GM23338 (cell line): ENCODE measurements around the gene STAU1.

ENCODE experiments used
- CREB1 ChIP-seq: fragments of 250-450 bp; sonication (Bioruptor Pico); IDR thresholded peaks from 2 replicates; pipeline ENCODE4 v1.5.0; 2020; ENCODE audit warnings: low read depth, mild to moderate bottlenecking, moderate library complexity
- EZH2 ChIP-seq: fragments of 200-600 bp; sonication (generic); IDR thresholded peaks from one replicate; pipeline ENCODE4 v1.8.0; 2017; ENCODE audit warnings: antibody characterized with exemption, mild to moderate bottlenecking, low read depth; ENCODE audit not compliant: unreplicated experiment
- EZH2phosphoT487 ChIP-seq: fragments of 200-600 bp; sonication (generic); IDR thresholded peaks from one replicate; pipeline ENCODE4 v1.8.1; 2018; ENCODE audit warnings: antibody characterized with exemption; ENCODE audit not compliant: unreplicated experiment
- JUNB ChIP-seq: IDR thresholded peaks from one replicate; pipeline ENCODE4 v1.6.1; 2016; ENCODE audit warnings: antibody characterized with exemption; ENCODE audit not compliant: unreplicated experiment
- POLR2AphosphoS5 ChIP-seq: IDR thresholded peaks from 2 replicates; pipeline ENCODE4 v1.6.1; 2016; ENCODE audit warnings: antibody characterized with exemption, low read depth
- STAT1 ChIP-seq: IDR thresholded peaks from one replicate; pipeline ENCODE4 v1.6.1; 2016; ENCODE audit warnings: antibody characterized with exemption; ENCODE audit not compliant: unreplicated experiment
- ZNF114 ChIP-seq: fragments of 250-450 bp; sonication (Bioruptor Pico); IDR thresholded peaks from 2 replicates; pipeline ENCODE4 v1.5.0; 2020; ENCODE audit warnings: mild to moderate bottlenecking, moderate library complexity
- ZNF462 ChIP-seq: fragments of 250-450 bp; sonication (Bioruptor Pico); IDR thresholded peaks from 2 replicates; pipeline ENCODE4 v1.5.0; 2020; ENCODE audit warnings: mild to moderate bottlenecking, moderate library complexity
- TF ChIP-seq, protein P1 (sequence below), 2 experiments: fragments of 200-600 bp in 1 of 2; sonication (generic) in 1 of 2; conservative IDR thresholded peaks; 2 replicates each; pipeline versions ENCODE4 v1.5.1 to v1.6.1; 2016 to 2017; ENCODE audit warnings: antibody characterized with exemption in 2 of 2, low read depth in 2 of 2, mild to moderate bottlenecking in 2 of 2, moderate library complexity in 1 of 2
- TF ChIP-seq, protein P2 (sequence below): IDR thresholded peaks from one replicate; pipeline ENCODE4 v1.6.1; 2018; ENCODE audit warnings: antibody characterized with exemption; ENCODE audit not compliant: unreplicated experiment

- no peak for TF ChIP-seq EZH2phosphoT487
- TF ChIP-seq EZH2, result no peak
- TF ChIP-seq, protein P1, sequence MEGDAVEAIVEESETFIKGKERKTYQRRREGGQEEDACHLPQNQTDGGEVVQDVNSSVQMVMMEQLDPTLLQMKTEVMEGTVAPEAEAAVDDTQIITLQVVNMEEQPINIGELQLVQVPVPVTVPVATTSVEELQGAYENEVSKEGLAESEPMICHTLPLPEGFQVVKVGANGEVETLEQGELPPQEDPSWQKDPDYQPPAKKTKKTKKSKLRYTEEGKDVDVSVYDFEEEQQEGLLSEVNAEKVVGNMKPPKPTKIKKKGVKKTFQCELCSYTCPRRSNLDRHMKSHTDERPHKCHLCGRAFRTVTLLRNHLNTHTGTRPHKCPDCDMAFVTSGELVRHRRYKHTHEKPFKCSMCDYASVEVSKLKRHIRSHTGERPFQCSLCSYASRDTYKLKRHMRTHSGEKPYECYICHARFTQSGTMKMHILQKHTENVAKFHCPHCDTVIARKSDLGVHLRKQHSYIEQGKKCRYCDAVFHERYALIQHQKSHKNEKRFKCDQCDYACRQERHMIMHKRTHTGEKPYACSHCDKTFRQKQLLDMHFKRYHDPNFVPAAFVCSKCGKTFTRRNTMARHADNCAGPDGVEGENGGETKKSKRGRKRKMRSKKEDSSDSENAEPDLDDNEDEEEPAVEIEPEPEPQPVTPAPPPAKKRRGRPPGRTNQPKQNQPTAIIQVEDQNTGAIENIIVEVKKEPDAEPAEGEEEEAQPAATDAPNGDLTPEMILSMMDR (conservative IDR thresholded peaks at IDR 0.05; ENCODE audit: low read depth in 2 of 2), result no peak
- TF ChIP-seq POLR2AphosphoS5, result no peak
- TF ChIP-seq, protein P2, sequence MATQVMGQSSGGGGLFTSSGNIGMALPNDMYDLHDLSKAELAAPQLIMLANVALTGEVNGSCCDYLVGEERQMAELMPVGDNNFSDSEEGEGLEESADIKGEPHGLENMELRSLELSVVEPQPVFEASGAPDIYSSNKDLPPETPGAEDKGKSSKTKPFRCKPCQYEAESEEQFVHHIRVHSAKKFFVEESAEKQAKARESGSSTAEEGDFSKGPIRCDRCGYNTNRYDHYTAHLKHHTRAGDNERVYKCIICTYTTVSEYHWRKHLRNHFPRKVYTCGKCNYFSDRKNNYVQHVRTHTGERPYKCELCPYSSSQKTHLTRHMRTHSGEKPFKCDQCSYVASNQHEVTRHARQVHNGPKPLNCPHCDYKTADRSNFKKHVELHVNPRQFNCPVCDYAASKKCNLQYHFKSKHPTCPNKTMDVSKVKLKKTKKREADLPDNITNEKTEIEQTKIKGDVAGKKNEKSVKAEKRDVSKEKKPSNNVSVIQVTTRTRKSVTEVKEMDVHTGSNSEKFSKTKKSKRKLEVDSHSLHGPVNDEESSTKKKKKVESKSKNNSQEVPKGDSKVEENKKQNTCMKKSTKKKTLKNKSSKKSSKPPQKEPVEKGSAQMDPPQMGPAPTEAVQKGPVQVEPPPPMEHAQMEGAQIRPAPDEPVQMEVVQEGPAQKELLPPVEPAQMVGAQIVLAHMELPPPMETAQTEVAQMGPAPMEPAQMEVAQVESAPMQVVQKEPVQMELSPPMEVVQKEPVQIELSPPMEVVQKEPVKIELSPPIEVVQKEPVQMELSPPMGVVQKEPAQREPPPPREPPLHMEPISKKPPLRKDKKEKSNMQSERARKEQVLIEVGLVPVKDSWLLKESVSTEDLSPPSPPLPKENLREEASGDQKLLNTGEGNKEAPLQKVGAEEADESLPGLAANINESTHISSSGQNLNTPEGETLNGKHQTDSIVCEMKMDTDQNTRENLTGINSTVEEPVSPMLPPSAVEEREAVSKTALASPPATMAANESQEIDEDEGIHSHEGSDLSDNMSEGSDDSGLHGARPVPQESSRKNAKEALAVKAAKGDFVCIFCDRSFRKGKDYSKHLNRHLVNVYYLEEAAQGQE, result no peak
- no peak for TF ChIP-seq ZNF462 (CRISPR knock-in tag)
- TF ChIP-seq STAT1, result no peak
- TF ChIP-seq CREB1, result no peak
- no peak for TF ChIP-seq ZNF114 (CRISPR knock-in tag)
- TF ChIP-seq JUNB, result no peak
Measured at GRCh38 chr20:49199729-49200293, 11.7 kb upstream of the STAU1 start.
